IMR-90 (cell line): ENCODE results near the gene CNTFR. TPM values are rescaled to one million over a fixed set of nuclear protein-coding genes. Genes with fewer than 3 reads are reported as not detected.

Experiments used
- ATAC-seq: fragments of 200-7000 bp; cut with Tn5 transposase; 2 replicates; pipeline ENCODE4 v1.9.1; 2020; ENCODE audit warnings: low read depth, mild to moderate bottlenecking, moderate library complexity
- BruUV-seq: library from RNA; stranded (reverse); fragments of 400-500 nt; replicated peaks from 2 replicates; lab custom pipeline; 2021; lab: Mats Ljungman, UMichigan
- CTCF ChIA-PET: fragments of 300-600 bp; formaldehyde crosslinking; extraction: SDS; loops from one replicate; lab custom pipeline; 2021; ENCODE audit warnings: antibody characterized with exemption; lab: Yijun Ruan, JAX
- POLR2A ChIA-PET: fragments of 300-600 bp; sonication (Branson Sonifier 250); formaldehyde crosslinking; loops from one replicate; lab custom pipeline; 2022; ENCODE audit warnings: antibody characterized with exemption; ENCODE audit not compliant: unreplicated experiment; lab: Charles Lee
- DNase-seq: peaks from one replicate; pipeline ENCODE4 v3.0.0; 2013
- H2AFZ ChIP-seq: replicated peaks from 2 replicates; pipeline ENCODE3; 2013; ENCODE audit warnings: low read length, mild to moderate bottlenecking; ENCODE audit not compliant: poor library complexity
- H2AK5ac ChIP-seq: 2 replicates; pipeline ENCODE4 v1.6.1; 2013; ENCODE audit warnings: low read depth, low read length, inconsistent platforms
- H2AK9ac ChIP-seq: replicated peaks from 2 replicates; pipeline ENCODE3; 2013; ENCODE audit warnings: mild to moderate bottlenecking, low read depth, low read length, moderate library complexity; ENCODE audit not compliant: poor library complexity
- H2BK120ac ChIP-seq: 2 replicates; pipeline ENCODE4 v1.6.1; 2013; ENCODE audit warnings: low read depth, low read length, inconsistent platforms
- H2BK15ac ChIP-seq: 3 replicates; pipeline ENCODE4 v1.6.1; 2013; ENCODE audit warnings: low read depth, low read length, inconsistent platforms
- H2BK20ac ChIP-seq: 2 replicates; pipeline ENCODE4 v1.6.1; 2013; ENCODE audit warnings: low read depth, mild to moderate bottlenecking, inconsistent platforms, low read length, moderate library complexity
- H2BK5ac ChIP-seq: 2 replicates; pipeline ENCODE4 v1.6.1; 2013; ENCODE audit warnings: mild to moderate bottlenecking, low read depth, low read length, inconsistent platforms; ENCODE audit not compliant: poor library complexity, severe bottlenecking
- H3K14ac ChIP-seq: replicated peaks from 2 replicates; pipeline ENCODE4 v1.6.1; 2013; ENCODE audit warnings: low read depth, low read length, inconsistent platforms
- H3K18ac ChIP-seq: 2 replicates; pipeline ENCODE4 v1.6.1; 2013; ENCODE audit warnings: low read depth, low read length, control low read depth
- H3K23ac ChIP-seq: 2 replicates; pipeline ENCODE4 v1.6.1; 2013; ENCODE audit warnings: low read depth, low read length, inconsistent platforms
- H3K27ac ChIP-seq: 2 replicates; pipeline ENCODE4 v1.5.1; 2013; ENCODE audit warnings: mild to moderate bottlenecking, control low read depth, low read length; ENCODE audit not compliant: insufficient read depth
- H3K27me3 ChIP-seq: 2 replicates; pipeline ENCODE4 v1.6.1; 2013; ENCODE audit warnings: low read length; ENCODE audit not compliant: control insufficient read depth, insufficient read depth
- H3K36me3 ChIP-seq: 2 replicates; pipeline ENCODE4 v1.6.1; 2013; ENCODE audit warnings: low read length, mixed read lengths; ENCODE audit not compliant: control insufficient read depth, insufficient read depth
- H3K4ac ChIP-seq: 2 replicates; pipeline ENCODE4 v1.6.1; 2013; ENCODE audit warnings: low read depth, low read length, inconsistent platforms
- H3K4me1 ChIP-seq: 2 replicates; pipeline ENCODE4 v1.6.1; 2013; ENCODE audit warnings: low read length, mixed read lengths; ENCODE audit not compliant: control insufficient read depth, insufficient read depth
- H3K4me2 ChIP-seq: 2 replicates; pipeline ENCODE4 v1.6.1; 2013; ENCODE audit warnings: low read depth, mild to moderate bottlenecking, control low read depth, low read length, moderate library complexity
- H3K4me3 ChIP-seq: 2 replicates; pipeline ENCODE4 v1.5.1; 2013; ENCODE audit warnings: low read depth, mild to moderate bottlenecking, control low read depth, low read length, moderate library complexity; ENCODE audit not compliant: insufficient read depth
- H3K56ac ChIP-seq: 2 replicates; pipeline ENCODE4 v1.6.1; 2013; ENCODE audit warnings: low read length, inconsistent platforms; ENCODE audit not compliant: insufficient read depth; ENCODE audit errors: extremely low read depth
- H3K79me1 ChIP-seq, 2 experiments: 2 replicates each; pipeline ENCODE4 v1.6.1; 2013; ENCODE audit warnings: low read length in 2 of 2, inconsistent platforms in 1 of 2, low read depth in 1 of 2
- H3K9ac ChIP-seq: 2 replicates; pipeline ENCODE4 v1.6.1; 2013; ENCODE audit warnings: low read depth, low read length, control low read depth
- H3K9me1 ChIP-seq: 2 replicates; pipeline ENCODE4 v1.6.1; 2013; ENCODE audit warnings: low read length, inconsistent platforms; ENCODE audit not compliant: insufficient read depth
- H3K9me3 ChIP-seq: 2 replicates; pipeline ENCODE4 v1.6.1; 2013; ENCODE audit warnings: low read length; ENCODE audit not compliant: control insufficient read depth, insufficient read depth
- H4K20me1 ChIP-seq: 2 replicates; pipeline ENCODE4 v1.6.1; 2013; ENCODE audit warnings: low read length, inconsistent platforms; ENCODE audit not compliant: insufficient read depth
- H4K5ac ChIP-seq: 2 replicates; pipeline ENCODE4 v1.6.1; 2013; ENCODE audit warnings: mild to moderate bottlenecking, low read depth, low read length, control low read depth
- H4K8ac ChIP-seq, 2 experiments: 2 replicates each; pipeline ENCODE4 v1.6.1; 2013; ENCODE audit warnings: low read depth in 2 of 2, low read length in 2 of 2, control low read depth in 1 of 2, inconsistent platforms in 1 of 2
- H4K91ac ChIP-seq: 2 replicates; pipeline ENCODE4 v1.6.1; 2013; ENCODE audit warnings: low read depth, low read length, inconsistent platforms; ENCODE audit not compliant: insufficient read depth
- BHLHE40 ChIP-seq: fragments of 150-350 bp; IDR thresholded peaks from 2 replicates; pipeline ENCODE4 v1.6.1; 2016; ENCODE audit warnings: mild to moderate bottlenecking, low read depth, low read length
- CEBPB ChIP-seq: IDR thresholded peaks from 2 replicates; pipeline ENCODE4 v1.6.1; 2012; ENCODE audit warnings: low read depth, low read length, improper control_type of control experiment
- CHD1 ChIP-seq: IDR thresholded peaks from 2 replicates; pipeline ENCODE4 v1.6.1; 2012; ENCODE audit warnings: low read depth, low read length, improper control_type of control experiment
- FOS ChIP-seq: fragments of 150-350 bp; IDR thresholded peaks from 2 replicates; pipeline ENCODE4 v1.6.1; 2016; ENCODE audit warnings: low read depth, low read length
- MAFK ChIP-seq: IDR thresholded peaks from 2 replicates; pipeline ENCODE4 v1.6.1; 2012; ENCODE audit warnings: low read depth, low read length, improper control_type of control experiment
- MAZ ChIP-seq: IDR thresholded peaks from 2 replicates; pipeline ENCODE4 v1.6.1; 2012; ENCODE audit warnings: low read depth, mild to moderate bottlenecking, low read length, improper control_type of control experiment, moderate library complexity, borderline replicate concordance
- MXI1 ChIP-seq: IDR thresholded peaks from 2 replicates; pipeline ENCODE4 v1.6.1; 2012; ENCODE audit warnings: low read depth, mild to moderate bottlenecking, low read length, moderate library complexity, borderline replicate concordance
- POLR2A ChIP-seq: IDR thresholded peaks from 2 replicates; pipeline ENCODE4 v1.6.1; 2012; ENCODE audit warnings: mild to moderate bottlenecking, low read depth, low read length
- RCOR1 ChIP-seq: IDR thresholded peaks from 2 replicates; pipeline ENCODE4 v1.6.1; 2012; ENCODE audit warnings: mild to moderate bottlenecking, low read length, improper control_type of control experiment; ENCODE audit not compliant: insufficient replicate concordance
- RFX5 ChIP-seq: IDR thresholded peaks from 2 replicates; pipeline ENCODE4 v1.8.0; 2012; ENCODE audit warnings: low read depth, mild to moderate bottlenecking, low read length, moderate library complexity
- SMC3 ChIP-seq: fragments of 150-350 bp; IDR thresholded peaks from 2 replicates; pipeline ENCODE4 v1.6.1; 2016; ENCODE audit warnings: low read depth, mild to moderate bottlenecking, antibody characterized with exemption, low read length, moderate library complexity
- WGBS, 2 experiments: methylation state at CpG; one replicate each; pipeline versions ENCODE4 v1.1.5 to v1.1.7; 2013; ENCODE audit warnings: missing lambda C conversion rate in 2 of 2; ENCODE audit not compliant: insufficient read length in 1 of 2; ENCODE audit errors: extremely low coverage in 2 of 2; 5-methylcytosine and 5-hydroxymethylcytosine counted together
- dilution Hi-C: fragments of 300-500 bp; cut with HindIII; formaldehyde crosslinking; loops from one replicate; pipeline ENCODE4 v1.14.3; 2018; ENCODE audit warnings: low sequenced_read_pairs; ENCODE audit not compliant: unreplicated experiment
- in situ Hi-C: fragments of 300-500 bp; cut with MboI; formaldehyde crosslinking; loops from 3 replicates; pipeline ENCODE4 v1.14.3; 2019; ENCODE audit warnings: low sequenced_read_pairs, inconsistent platforms, mixed read lengths
- intact Hi-C: fragments of 100-400 bp; cut with micrococcal nuclease; formaldehyde crosslinking; loops from 2 replicates; pipeline ENCODE4 v1.10.0; 2022
- polyA plus RNA-seq, 3 experiments: library from polyadenylated mRNA; depleted of rRNA; stranded (reverse); fragments of >200 nt; gene quantifications; 2 replicates each; pipeline ENCODE4 v1.2.3, GENCODE V29; 2012; ENCODE audit warnings: low replicate concordance in 1 of 3
- total RNA-seq: library from RNA; depleted of rRNA; stranded (reverse); fragments of >200 nt; gene quantifications from 2 replicates; pipeline ENCODE4 v1.2.3, GENCODE V29; 2012
- TF ChIP-seq, protein P1 (sequence below): fragments of 150-350 bp; IDR thresholded peaks from 2 replicates; pipeline ENCODE4 v1.6.1; 2017; ENCODE audit warnings: mild to moderate bottlenecking, antibody characterized with exemption, low read length, low read depth
- TF ChIP-seq, protein P2 (sequence below): conservative IDR thresholded peaks from 2 replicates; pipeline ENCODE4 v1.5.1; 2012; ENCODE audit warnings: mild to moderate bottlenecking, low read depth, low read length, improper control_type of control experiment
- TF ChIP-seq, protein P3 (sequence below): fragments of 150-350 bp; IDR thresholded peaks from 2 replicates; pipeline ENCODE4 v1.6.1; 2016; ENCODE audit warnings: low read depth, mild to moderate bottlenecking, low read length, moderate library complexity, borderline replicate concordance

Gene CNTFR
- total and polyA plus RNA-seq, 2 of the 4 experiments (the other 2 are of a cell fraction) = not detected

DNA sequence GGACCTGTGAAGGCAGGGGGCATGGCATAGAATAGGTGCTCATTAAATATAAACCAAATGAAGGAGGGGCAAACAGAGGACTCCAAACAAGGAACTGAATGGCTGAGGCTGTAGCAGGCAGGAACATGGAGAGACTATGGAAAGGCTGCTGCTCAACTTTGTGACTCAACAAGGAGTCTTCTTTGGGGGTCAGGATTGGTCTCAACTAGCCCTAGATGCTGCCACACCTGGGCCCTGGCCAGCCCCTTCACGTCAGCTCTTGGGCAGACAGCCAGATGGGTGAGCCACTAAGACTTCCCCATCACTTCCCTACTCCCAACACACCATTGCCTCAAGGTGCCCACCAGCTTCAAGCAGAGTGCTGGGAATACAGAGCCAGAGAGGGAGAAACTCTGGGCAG, 11.4 kb upstream of the CNTFR start:
- Histone ChIP-seq H3K4ac (no peak overlapping the region), H4K20me1 (peaks cover 5% of the 10 kb centered on the region; the same call in 1 of the 2 replicates), H3K4me2 (no peak overlapping the region), H3K9me1 (no peaks in the 10 kb centered on the region), H2BK120ac (no peak overlapping the region), H3K4me1 (no peaks in the 10 kb centered on the region), H2AFZ (no peak overlapping the region), H4K8ac (no peak overlapping the region), H3K14ac (no peak overlapping the region), H4K5ac (no peak overlapping the region), H3K27me3 (peaks cover 67% of the 10 kb centered on the region), H2BK20ac (no peak overlapping the region), H3K9me3 (no peaks in the 10 kb centered on the region), H3K56ac (no peak overlapping the region), H2BK5ac (no peak overlapping the region), H3K23ac (no peak overlapping the region), H3K79me1 (no peaks in the 10 kb centered on the region), H2AK5ac (no peak overlapping the region), H3K36me3 (no peaks in the 10 kb centered on the region), H3K18ac (no peak overlapping the region), H2BK15ac (no peak overlapping the region), H2AK9ac (no peak overlapping the region), H4K91ac (no peak overlapping the region), H3K9ac (no peak overlapping the region), H3K4me3 (no peak overlapping the region), H3K27ac (no peak overlapping the region)
- DNase-seq (no peak), ATAC-seq (no peak)
- intact Hi-C loops (loop anchor here (2.0 kb wide), 1 partner anchor 196 kb away; no protein-coding TSS in a partner anchor), dilution Hi-C loops (no loop called here), in situ Hi-C loops (loop anchor here (5.0 to 10.0 kb wide), 2 partner anchors 166 to 194 kb away; no protein-coding TSS in a partner anchor)
- no TSS peak for BruUV-seq
- 50% methylated on average over 1 of the region's 1 CpG; no CpG with 5 or more reads in 1 of the 2 experiments for WGBS, 2 experiments
- TF ChIP-seq POLR2A (no peak), CHD1 (no peak), CEBPB (no peak), MXI1 (no peak), MAZ (no peak), RFX5 (no peak), RCOR1 (no peak), BHLHE40 (no peak), FOS (no peak), MAFK (no peak), SMC3 (no peak)
- TF ChIP-seq, protein P1, sequence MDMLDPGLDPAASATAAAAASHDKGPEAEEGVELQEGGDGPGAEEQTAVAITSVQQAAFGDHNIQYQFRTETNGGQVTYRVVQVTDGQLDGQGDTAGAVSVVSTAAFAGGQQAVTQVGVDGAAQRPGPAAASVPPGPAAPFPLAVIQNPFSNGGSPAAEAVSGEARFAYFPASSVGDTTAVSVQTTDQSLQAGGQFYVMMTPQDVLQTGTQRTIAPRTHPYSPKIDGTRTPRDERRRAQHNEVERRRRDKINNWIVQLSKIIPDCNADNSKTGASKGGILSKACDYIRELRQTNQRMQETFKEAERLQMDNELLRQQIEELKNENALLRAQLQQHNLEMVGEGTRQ = no peak
- TF ChIP-seq, protein P2, sequence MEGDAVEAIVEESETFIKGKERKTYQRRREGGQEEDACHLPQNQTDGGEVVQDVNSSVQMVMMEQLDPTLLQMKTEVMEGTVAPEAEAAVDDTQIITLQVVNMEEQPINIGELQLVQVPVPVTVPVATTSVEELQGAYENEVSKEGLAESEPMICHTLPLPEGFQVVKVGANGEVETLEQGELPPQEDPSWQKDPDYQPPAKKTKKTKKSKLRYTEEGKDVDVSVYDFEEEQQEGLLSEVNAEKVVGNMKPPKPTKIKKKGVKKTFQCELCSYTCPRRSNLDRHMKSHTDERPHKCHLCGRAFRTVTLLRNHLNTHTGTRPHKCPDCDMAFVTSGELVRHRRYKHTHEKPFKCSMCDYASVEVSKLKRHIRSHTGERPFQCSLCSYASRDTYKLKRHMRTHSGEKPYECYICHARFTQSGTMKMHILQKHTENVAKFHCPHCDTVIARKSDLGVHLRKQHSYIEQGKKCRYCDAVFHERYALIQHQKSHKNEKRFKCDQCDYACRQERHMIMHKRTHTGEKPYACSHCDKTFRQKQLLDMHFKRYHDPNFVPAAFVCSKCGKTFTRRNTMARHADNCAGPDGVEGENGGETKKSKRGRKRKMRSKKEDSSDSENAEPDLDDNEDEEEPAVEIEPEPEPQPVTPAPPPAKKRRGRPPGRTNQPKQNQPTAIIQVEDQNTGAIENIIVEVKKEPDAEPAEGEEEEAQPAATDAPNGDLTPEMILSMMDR = no peak
- TF ChIP-seq, protein P3, sequence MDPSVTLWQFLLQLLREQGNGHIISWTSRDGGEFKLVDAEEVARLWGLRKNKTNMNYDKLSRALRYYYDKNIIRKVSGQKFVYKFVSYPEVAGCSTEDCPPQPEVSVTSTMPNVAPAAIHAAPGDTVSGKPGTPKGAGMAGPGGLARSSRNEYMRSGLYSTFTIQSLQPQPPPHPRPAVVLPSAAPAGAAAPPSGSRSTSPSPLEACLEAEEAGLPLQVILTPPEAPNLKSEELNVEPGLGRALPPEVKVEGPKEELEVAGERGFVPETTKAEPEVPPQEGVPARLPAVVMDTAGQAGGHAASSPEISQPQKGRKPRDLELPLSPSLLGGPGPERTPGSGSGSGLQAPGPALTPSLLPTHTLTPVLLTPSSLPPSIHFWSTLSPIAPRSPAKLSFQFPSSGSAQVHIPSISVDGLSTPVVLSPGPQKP = no peak
- ChIA-PET CTCF (interaction anchor here (1.0 to 2.4 kb wide), 2 partner anchors 53 to 197 kb away, joined by 3 to 9 read pairs; no protein-coding TSS in a partner anchor), POLR2A (no interaction called here)
